HG03575 (cell line): ENCODE data around the gene ZNF526.

Experiments used
- ATAC-seq: cut with Tn5 transposase; IDR thresholded peaks from one replicate; pipeline ENCODE4 v1.9.1; 2021; ENCODE audit not compliant: unreplicated experiment, insufficient number of reproducible peaks, low FRiP score; ENCODE audit errors: extremely low read depth

Gene ZNF526

GRCh38 chr19:42271861-42272534, 51.9 kb downstream of the ZNF526 start:
- ATAC-seq, result no peak

DNA sequence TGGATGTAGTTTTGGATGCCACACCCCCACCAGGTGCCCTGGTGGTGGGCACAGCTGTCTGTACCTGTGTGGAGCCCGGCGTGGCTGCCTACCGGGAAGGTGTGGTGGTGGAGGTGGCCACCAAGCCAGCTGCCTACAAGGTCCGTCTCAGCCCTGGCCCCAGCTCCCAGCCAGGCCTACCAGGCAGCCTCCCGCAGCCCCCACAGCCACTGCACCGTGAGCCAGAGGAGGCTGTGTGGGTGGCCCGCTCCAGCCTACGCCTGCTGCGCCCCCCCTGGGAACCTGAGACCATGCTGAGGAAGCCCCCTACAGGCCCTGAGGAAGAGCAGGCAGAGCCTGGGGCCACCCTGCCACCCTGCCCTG, 52.4 kb downstream of the ZNF526 start:
- ATAC-seq, result no peak

- no peak for ATAC-seq
These were observed 52.9 kb downstream of the ZNF526 start for GRCh38 chr19:42272989-42273406.

DNA sequence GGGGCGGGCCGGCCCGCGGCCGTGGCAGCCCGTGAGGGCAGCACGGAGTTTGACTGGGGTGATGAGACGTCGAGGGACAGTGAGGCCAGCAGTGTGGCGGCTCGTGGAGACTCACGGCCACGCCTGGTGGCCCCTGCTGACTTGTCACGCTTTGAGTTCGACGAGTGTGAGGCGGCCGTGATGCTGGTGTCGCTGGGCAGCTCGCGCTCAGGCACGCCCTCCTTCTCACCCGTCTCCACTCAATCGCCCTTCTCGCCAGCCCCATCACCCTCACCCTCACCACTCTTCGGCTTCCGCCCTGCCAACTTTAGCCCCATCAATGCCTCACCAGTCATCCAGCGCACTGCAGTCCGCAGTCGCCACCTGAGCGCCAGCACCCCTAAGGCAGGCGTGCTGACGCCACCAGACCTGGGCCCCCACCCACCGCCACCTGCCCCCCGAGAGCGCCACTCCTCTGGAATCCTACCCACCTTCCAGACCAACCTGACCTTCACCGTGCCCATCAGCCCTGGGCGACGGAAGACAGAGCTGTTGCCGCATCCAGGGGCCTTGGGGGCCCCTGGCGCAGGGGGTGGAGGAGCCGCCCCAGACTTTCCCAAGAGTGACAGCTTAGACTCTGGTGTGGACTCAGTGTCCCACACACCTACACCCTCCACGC, 53.4 kb downstream of the ZNF526 start:
- no peak for ATAC-seq

- ATAC-seq, result no peak
These were observed 54.1 kb downstream of the ZNF526 start for GRCh38 chr19:42274065-42274682.

- ATAC-seq, result no peak
These were observed 55.0 kb downstream of the ZNF526 start for GRCh38 chr19:42275103-42275502.

DNA sequence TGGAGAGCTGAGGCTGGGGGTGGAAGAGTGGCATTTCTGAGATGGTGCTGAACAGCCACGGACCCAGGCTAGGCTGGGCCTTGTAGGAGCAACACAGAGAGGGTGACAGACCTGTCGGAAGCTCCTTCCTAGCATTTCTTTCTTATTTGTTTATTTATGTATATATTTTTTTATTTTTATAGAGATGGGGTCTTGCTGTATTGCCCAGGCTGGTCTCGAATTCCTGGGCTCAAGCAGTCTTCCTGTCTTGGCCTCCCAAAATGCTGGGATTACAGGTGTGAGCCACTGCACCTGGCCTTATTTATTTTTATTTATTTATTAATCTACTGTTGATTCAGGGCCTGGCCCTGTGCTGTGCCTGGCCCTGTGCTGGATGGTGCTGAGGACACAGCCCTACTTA, 55.4 kb downstream of the ZNF526 start:
- no peak for ATAC-seq

DNA sequence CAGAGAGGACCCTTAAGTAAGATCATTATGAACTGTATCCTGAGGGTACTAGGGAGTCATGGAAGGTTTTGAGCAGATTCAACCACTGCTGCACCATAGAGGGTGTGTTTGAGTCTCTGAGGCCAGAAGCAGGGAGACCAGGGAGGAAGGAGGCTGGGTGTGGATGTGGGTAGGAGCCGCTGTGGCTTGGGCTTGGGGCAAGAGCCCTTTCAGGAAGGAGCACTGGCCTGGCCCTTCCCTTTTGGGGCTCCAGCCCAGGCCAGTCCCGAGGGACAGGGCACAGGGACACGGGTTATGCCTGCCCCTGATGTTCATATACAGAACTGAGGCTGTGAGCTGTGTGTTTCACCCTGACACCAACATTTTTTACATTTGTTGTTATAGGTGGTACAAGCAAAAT, 56.2 kb downstream of the ZNF526 start:
- no peak for ATAC-seq

DNA sequence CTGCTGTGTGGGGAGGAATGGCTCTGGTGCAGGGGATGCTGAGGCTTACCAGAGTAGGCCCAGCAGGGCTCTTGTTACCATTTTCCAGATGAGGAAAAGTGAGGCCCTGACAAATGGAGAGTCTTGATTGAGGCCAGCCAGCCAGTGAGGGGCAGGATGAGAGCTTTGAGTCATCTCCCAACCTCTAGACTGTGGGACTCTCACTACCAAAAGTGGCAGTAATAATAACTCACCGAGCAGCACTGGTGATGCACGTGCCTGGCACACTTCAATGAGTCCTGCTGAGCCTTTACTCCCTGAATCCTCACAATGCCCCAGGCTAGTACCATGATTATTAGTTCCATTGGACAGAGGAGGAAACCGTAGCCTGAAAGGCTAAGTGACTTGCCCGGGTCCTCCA, 56.7 kb downstream of the ZNF526 start:
- ATAC-seq, result no peak
